ENCODE measurements around the gene TSKU. TPM values are rescaled to one million over a fixed set of nuclear protein-coding genes. Genes with fewer than 3 reads are reported as not detected.

TSKU gene
- polyA plus RNA-seq, 6 donors from 2014 or later, result not detected

DNA sequence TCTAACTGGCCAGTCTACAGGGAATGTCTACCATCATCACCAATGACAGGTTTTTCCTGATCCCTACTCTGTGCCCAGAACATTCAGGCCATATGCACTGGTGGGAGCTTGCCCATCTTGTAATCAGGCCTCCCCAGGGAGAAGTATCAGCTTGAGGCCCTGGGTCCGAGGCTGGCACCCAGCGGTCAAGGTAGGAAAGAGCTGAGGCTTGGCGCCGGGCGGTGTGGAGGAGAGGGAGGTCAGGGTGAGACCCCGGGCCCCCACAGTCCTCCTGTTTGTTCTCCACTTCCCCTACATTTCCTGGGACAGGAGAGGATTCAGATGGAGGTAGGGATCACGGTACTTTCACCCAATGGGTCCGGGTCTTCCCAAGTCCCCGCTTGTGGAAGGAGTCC lies 15.5 kb downstream of the TSKU start:
- ATAC-seq (ENCODE audit: low read depth in 2 of 2) (no peak), DNase-seq (no peak)
- no peaks in the 10 kb centered on the region for H3K36me3 Mint-ChIP-seq
- H3K4me1 Mint-ChIP-seq, result peaks cover 0 to 8% (median 0%) of the 10 kb centered on the region in 3 donors
- no peaks in the 10 kb centered on the region for H3K9me3 Mint-ChIP-seq
- H3K4me3 Mint-ChIP-seq, result peak overlapping the region in 7 of 8 donors; percentile 35 to 87 (median 64)
- peaks cover 7 to 19% (median 16%) of the 10 kb centered on the region in 3 donors for H3K27me3 Mint-ChIP-seq
- peak overlapping the region in 1 of 6 donors; percentile 2 for H3K27ac Mint-ChIP-seq

DNA sequence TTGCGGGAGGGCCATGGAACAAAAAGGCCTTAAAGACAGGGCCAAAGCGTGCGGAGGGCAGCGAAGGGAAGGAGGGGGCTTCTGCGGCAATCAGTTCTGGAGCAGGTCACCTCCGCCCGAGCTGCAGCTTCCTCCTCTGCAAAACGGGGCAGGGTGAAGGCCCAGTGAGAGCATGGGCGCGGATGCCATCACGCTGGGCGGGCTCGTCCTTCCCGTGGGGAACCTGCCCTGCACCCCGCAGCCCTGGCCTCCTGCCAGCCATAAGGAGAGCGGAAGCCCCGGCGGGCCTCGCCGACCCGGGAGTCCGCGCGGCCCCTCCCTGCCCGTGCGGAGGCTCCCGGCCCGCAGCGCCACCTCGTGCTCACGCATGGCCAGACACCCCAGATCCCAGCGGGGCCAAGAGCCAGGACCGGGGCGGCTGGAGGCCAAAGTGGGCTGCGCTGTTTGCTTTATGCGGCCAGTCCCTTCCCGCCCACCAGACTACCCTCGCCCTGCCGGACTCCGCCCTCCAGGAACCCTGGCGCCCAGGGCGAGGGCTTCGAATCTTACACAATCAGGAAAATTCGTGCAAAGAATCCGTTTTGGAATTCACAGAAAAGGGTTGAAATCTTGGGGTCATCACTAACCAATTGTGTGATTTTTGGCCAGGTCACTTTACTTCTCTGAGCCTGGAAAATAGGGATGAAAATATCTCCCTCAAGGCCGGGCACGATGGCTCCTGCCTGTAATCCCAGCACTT lies 16.1 kb downstream of the TSKU start:
- Mint-ChIP-seq H3K27ac (peak overlapping the region in 1 of 6 donors; percentile 2), H3K36me3 (no peaks in the 10 kb centered on the region), H3K4me3 (peak overlapping the region in 7 of 8 donors; percentile 61 to 87 (median 69)), H3K4me1 (peaks cover 0 to 8% (median 0%) of the 10 kb centered on the region in 3 donors), H3K27me3 (peaks cover 11 to 22% (median 21%) of the 10 kb centered on the region in 3 donors), H3K9me3 (no peaks in the 10 kb centered on the region)
- DNase-seq, result peak; percentile 61
- peak; percentile 91 to 93 for ATAC-seq (ENCODE audit: low read depth in 2 of 2)

DNA sequence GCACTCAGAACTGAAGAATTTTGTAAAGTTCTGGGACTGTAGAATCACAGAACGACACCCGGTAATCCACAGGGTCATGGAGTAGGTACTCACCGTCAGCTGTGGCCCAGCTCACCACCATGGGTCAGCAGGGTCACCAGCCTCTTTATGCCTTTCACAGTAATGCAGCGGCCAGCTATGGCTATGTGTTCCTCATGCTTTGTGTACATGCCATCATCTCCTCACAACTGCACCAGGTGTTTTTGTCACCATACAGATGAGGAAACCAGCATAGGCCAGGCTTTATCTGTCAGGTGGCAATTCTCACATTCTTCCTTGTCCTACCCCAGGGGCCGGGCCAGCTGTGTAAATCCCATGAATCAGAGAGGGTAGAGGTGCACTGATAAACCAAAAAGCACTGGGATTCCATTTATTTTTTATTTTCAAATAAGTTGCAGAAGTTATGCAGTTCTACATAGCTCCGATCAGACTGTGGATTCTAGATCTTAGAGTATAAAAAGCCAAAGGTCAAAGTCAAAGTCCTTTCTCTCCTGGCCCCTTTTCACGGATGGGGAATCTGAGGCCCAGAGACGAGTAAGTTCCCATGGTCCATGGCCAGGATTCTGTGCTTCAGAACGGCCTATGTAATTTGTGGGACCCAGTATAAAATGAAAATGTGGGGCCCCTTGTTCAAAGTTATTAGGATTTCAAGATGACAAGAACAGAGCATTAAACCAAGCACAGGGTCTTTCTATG lies 17.5 kb downstream of the TSKU start:
- H3K27me3 Mint-ChIP-seq, result peaks cover 14 to 31% (median 27%) of the 10 kb centered on the region in 3 donors
- no peaks in the 10 kb centered on the region for H3K9me3 Mint-ChIP-seq
- ATAC-seq (ENCODE audit: low read depth in 2 of 2) (no peak), DNase-seq (no peak)
- H3K27ac Mint-ChIP-seq, result peak overlapping the region in 1 of 6 donors; percentile 14
- no peak overlapping the region for H3K4me3 Mint-ChIP-seq
- no peaks in the 10 kb centered on the region for H3K36me3 Mint-ChIP-seq
- peaks cover 0 to 8% (median 0%) of the 10 kb centered on the region in 3 donors for H3K4me1 Mint-ChIP-seq

DNA sequence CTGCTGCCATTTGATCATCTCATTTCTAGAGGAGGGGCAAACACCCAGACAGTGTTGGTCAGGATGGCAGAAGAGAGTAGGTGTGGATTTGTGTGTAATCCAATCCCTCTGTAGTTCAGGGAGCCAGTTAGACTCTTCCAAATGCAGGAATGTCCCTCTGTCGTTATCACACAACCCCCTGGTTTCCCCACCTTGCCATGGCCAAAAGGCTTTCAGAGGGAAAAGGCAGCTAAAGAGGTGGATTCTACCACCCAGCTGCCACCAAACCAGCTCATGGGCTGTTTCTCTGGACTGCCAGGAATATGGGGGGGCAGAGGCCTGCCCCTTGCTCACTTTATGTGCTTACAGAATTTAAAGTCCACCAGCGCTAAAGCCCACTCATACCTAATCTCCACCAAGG lies 18.1 kb downstream of the TSKU start:
- peaks cover 0 to 8% (median 0%) of the 10 kb centered on the region in 3 donors for H3K4me1 Mint-ChIP-seq
- DNase-seq (no peak), ATAC-seq (ENCODE audit: low read depth in 2 of 2) (no peak)
- no peak overlapping the region for H3K27ac Mint-ChIP-seq
- H3K36me3 Mint-ChIP-seq, result no peaks in the 10 kb centered on the region
- no peak overlapping the region for H3K4me3 Mint-ChIP-seq
- H3K27me3 Mint-ChIP-seq, result peaks cover 17 to 37% (median 33%) of the 10 kb centered on the region in 3 donors
- H3K9me3 Mint-ChIP-seq, result no peaks in the 10 kb centered on the region

DNA sequence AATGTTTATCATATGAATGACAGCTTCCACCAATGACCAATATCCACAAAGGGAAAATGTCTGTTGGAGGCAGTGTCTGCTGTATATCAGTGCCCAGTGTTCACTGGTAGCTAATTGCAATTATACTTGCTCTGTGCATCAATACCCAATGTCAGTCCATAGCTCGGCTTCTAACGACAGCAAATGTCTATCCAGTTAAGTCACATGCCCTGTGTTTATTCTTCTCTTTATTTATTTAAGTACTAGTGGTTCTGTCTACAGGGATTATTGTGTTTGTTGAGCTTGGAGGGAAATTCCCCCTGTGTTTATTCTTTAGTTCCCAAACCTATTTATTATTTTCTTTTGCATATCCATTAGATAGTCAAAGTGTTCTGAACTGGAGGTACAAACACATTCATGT lies 18.6 kb downstream of the TSKU start:
- no peak for DNase-seq
- Mint-ChIP-seq H3K4me3 (no peak overlapping the region), H3K4me1 (peaks cover 0 to 8% (median 0%) of the 10 kb centered on the region in 3 donors), H3K27ac (no peak overlapping the region), H3K27me3 (peaks cover 17 to 42% (median 38%) of the 10 kb centered on the region in 3 donors), H3K36me3 (no peaks in the 10 kb centered on the region), H3K9me3 (no peaks in the 10 kb centered on the region)
- no peak for ATAC-seq (ENCODE audit: low read depth in 2 of 2)

DNA sequence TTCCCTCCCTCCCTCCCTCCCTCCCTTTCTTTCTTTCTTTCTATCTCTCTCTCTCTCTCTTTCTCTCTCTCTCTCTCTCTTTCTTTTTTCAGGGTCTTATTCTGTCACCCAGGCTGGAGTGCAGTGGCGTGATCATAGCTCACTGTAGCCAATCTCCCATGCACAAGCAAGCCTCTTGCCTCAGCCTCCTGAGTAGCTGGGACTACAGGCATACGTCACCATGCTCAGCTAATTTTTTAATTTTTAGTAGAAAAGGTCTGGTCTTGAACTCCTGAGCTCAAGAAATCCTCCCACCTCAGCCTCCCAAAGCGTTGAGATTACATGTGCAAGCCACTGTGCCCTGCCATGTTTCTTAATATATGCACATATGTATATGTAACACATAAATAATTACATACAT lies 19.0 kb downstream of the TSKU start:
- H3K27ac Mint-ChIP-seq, result no peak overlapping the region
- no peaks in the 10 kb centered on the region for H3K36me3 Mint-ChIP-seq
- H3K9me3 Mint-ChIP-seq, result no peaks in the 10 kb centered on the region
- ATAC-seq (ENCODE audit: low read depth in 2 of 2), result no peak
- peak overlapping the region in 1 of 8 donors; percentile 20 for H3K4me3 Mint-ChIP-seq
- DNase-seq, result no peak
- H3K4me1 Mint-ChIP-seq, result peaks cover 0 to 8% (median 1%) of the 10 kb centered on the region in 3 donors
- H3K27me3 Mint-ChIP-seq, result peaks cover 17 to 46% (median 43%) of the 10 kb centered on the region in 3 donors

DNA sequence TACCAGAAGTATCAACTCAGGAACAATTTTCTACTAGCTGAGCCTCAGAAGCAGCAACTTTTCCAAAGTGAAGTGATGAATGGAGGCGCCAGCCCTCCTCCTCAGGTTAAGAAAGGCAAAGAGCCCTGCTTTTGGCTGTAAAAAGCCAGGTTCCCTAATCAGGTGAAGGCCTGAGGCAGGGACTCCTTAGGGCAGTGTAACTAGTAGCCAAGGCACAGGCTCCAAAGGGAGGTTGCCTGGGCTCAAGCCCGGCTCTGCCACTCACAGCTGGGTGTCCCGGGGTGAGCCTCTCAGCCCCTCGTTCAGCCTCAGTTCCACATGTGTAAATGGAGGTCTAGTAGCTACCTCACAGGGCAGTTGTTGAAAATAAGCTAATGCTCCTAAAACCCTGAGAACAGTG lies 19.5 kb downstream of the TSKU start:
- Mint-ChIP-seq H3K27me3 (peaks cover 17 to 51% (median 47%) of the 10 kb centered on the region in 3 donors), H3K4me3 (no peak overlapping the region), H3K27ac (no peak overlapping the region), H3K4me1 (peaks cover 0 to 12% (median 6%) of the 10 kb centered on the region in 3 donors), H3K36me3 (no peaks in the 10 kb centered on the region), H3K9me3 (no peaks in the 10 kb centered on the region)
- DNase-seq (no peak), ATAC-seq (ENCODE audit: low read depth in 2 of 2) (no peak)

DNA sequence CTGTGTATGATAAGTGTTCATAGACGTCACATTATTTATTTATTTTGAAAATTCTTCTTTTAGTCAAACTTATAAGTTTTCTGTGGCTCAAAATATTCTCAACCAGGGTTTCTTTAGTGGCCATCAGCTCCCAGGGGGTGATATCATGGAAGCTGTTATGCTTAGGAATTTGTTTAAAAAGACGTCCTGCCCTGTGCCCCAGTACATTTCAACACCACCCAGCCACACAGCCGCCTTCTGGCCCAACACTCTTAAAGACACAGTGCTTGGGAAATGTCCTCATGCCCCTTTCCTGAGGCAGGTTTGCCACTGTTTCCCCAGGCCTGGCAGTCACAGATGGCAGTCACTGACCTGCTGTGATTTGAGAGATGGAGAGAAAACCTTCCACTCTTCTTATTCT lies 19.9 kb downstream of the TSKU start:
- ATAC-seq (ENCODE audit: low read depth in 2 of 2) (no peak), DNase-seq (no peak)
- Mint-ChIP-seq H3K4me1 (peaks cover 0 to 13% (median 7%) of the 10 kb centered on the region in 3 donors), H3K27me3 (peaks cover 19 to 55% (median 51%) of the 10 kb centered on the region in 3 donors), H3K36me3 (no peaks in the 10 kb centered on the region), H3K9me3 (no peaks in the 10 kb centered on the region), H3K27ac (no peak overlapping the region), H3K4me3 (no peak overlapping the region)

DNA sequence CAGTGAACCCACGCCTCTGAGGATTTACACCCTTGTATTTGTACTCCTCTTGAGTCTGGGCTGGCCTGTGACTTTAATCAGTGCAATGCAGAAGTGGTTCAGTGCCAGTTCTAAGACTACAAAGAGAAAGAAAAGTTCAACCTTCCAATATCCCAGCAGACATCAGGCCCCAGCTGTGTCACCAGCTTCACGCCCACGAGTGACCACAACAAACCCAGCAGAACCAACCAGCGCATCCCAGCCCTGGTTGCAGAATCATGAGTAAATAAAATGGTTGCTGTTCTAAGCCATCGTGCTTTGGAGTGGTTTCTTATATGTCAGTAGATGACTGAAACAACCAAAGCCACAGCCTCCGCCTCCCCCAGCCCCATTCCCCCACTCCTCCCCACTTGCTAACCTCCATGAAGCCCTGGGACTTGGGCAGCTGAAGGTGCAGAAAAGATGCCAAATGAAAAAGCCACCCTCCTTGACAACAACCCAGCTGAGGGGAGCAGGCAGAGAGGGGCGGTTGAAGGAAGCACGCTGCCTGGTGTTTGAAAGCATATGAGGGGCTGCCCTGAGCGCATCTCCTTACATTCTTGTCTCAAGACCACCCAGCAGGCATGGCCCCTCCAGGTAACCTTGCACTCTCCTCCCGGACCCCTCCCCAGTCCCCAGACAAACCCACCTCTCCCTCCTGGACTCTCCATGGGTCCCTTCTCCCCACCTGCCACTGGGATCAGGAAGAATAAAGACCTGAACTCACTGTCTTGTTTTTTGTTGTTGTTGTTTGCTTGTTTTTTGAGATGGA lies 20.9 kb downstream of the TSKU start:
- Mint-ChIP-seq H3K27ac (no peak overlapping the region), H3K9me3 (peaks cover 0 to under 1% (median 0%) of the 10 kb centered on the region in 7 donors), H3K27me3 (peaks cover 26 to 59% (median 56%) of the 10 kb centered on the region in 3 donors), H3K36me3 (no peaks in the 10 kb centered on the region), H3K4me1 (peaks cover 0 to 13% (median 7%) of the 10 kb centered on the region in 3 donors), H3K4me3 (no peak overlapping the region)
- no peak for ATAC-seq (ENCODE audit: low read depth in 2 of 2)
- no peak for DNase-seq

DNA sequence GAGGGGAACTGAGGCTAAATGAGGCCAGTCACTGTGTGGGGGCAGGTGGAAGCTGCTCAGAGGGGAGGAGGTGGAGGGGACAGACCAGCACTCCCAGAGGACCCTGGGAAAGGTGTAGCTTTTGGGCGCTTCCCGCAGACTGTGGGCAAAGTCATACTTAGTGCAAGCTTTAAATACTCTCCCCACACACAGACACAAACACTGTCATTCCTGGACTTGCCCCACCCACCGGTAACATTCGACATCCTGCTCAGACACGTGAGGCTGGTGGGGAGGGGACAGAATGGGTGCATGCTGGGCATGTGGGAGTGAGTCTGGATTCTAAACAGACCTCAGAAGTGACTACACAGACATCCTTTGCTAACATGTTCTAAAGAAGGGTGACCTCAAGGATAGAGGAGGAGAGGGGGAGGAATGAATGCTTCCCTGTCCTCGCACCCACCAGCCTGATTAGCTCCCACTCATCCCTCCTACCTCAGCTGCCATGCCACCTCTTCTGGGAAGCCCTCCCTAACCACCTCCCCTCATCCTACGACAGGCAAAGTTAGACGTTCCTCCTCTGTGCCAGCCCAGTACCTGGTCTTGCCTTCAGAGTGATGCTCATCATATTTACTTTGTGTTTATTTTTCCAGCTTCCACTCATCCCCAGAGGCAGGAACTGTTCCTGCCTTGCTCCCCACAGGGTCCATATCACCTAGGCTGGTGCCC lies 22.2 kb downstream of the TSKU start:
- ATAC-seq (ENCODE audit: low read depth in 2 of 2), result no peak
- no peak overlapping the region for H3K27ac Mint-ChIP-seq
- peaks cover 0 to 2% (median 0%) of the 10 kb centered on the region in 7 donors for H3K9me3 Mint-ChIP-seq
- H3K36me3 Mint-ChIP-seq, result no peaks in the 10 kb centered on the region
- no peak for DNase-seq
- peaks cover 1 to 9% (median 8%) of the 10 kb centered on the region in 3 donors for H3K4me1 Mint-ChIP-seq
- H3K27me3 Mint-ChIP-seq, result peaks cover 30 to 59% (median 50%) of the 10 kb centered on the region in 3 donors
- H3K4me3 Mint-ChIP-seq, result no peak overlapping the region

DNA sequence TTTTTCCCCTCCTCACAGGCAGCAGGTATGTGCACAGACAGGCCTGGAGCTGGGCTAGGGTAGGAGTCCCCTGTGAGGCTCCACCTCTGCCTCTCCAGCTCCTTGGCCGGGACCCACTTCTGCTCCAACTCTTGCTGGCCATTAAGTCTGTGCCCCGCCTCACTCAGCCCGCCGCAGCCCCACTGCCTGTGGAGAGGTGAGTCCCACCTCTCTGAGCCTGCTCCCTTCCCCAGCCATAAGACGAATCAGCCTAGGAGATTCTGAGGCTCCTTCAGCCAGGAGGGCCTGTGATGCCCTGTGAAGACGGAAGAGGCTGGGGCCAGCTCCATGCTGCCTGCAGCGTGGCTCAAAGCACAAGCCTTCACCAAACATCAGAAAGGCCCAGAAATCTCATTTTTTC lies 23.0 kb downstream of the TSKU start:
- no peak overlapping the region for H3K4me3 Mint-ChIP-seq
- peaks cover 4 to 13% (median 11%) of the 10 kb centered on the region in 3 donors for H3K4me1 Mint-ChIP-seq
- peaks cover 33 to 59% (median 50%) of the 10 kb centered on the region in 3 donors for H3K27me3 Mint-ChIP-seq
- H3K36me3 Mint-ChIP-seq, result no peaks in the 10 kb centered on the region
- ATAC-seq (ENCODE audit: low read depth in 2 of 2) (no peak), DNase-seq (no peak)
- peaks cover 0 to 2% (median 0%) of the 10 kb centered on the region in 7 donors for H3K9me3 Mint-ChIP-seq
- no peak overlapping the region for H3K27ac Mint-ChIP-seq

DNA sequence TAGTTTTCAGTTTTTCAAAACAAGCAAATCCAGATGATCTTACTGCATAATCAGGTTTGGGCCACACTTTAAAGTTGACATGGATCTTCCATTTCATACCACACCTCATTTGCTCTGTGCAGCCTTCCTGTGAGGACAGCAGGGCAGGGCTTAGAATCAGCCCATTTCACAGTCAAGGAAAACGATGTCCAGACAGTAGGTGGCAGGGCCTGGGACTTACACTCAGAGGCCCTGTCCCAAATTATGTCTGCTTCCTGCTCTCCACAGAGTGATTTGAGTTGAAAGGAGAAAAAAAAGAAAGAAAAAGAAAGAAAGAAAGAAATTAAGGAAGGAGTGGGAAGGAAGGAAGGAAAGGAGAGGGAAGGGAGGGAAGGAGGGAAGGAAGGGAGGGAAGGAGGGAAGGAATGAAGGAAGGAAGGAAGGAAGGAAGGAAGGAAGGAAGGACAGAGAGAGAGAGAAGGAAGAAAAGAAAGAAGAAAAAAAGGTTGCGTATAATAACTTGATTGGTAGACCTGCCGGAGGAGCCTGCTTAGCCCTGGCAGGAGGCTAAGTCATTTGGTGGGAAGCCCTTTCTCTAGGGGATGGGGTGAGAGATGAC lies 23.6 kb downstream of the TSKU start:
- no peaks in the 10 kb centered on the region for H3K36me3 Mint-ChIP-seq
- H3K9me3 Mint-ChIP-seq, result peaks cover 0 to 2% (median 0%) of the 10 kb centered on the region in 7 donors
- peak overlapping the region in 1 of 6 donors; percentile 26 for H3K27ac Mint-ChIP-seq
- no peak overlapping the region for H3K4me3 Mint-ChIP-seq
- H3K27me3 Mint-ChIP-seq, result peaks cover 33 to 58% (median 50%) of the 10 kb centered on the region in 3 donors
- DNase-seq (no peak), ATAC-seq (ENCODE audit: low read depth in 2 of 2) (no peak)
- peaks cover 4 to 13% (median 11%) of the 10 kb centered on the region in 3 donors for H3K4me1 Mint-ChIP-seq

Data from naive B cell (primary cell).